Mucosa of rectum (tissue), 2 donors: ENCODE measurements around the gene LHX8.

ENCODE experiments used
- H3K27ac ChIP-seq, 2 donors: one replicate each; pipeline ENCODE4 v1.7.0; 2013; ENCODE audit warnings: inconsistent platforms in 2 of 2, low read depth in 2 of 2, low read length in 2 of 2
- H3K27me3 ChIP-seq, 2 donors: one replicate each; pipeline ENCODE4 v1.7.0; 2013; ENCODE audit warnings: low read length in 2 of 2; ENCODE audit not compliant: control insufficient read depth in 2 of 2, insufficient read depth in 2 of 2
- H3K36me3 ChIP-seq, 2 donors: one replicate each; pipeline ENCODE4 v1.7.0; 2013; ENCODE audit warnings: low read length in 2 of 2; ENCODE audit not compliant: control insufficient read depth in 2 of 2, insufficient read depth in 2 of 2
- H3K4me1 ChIP-seq, 2 donors: one replicate each; pipeline ENCODE4 v1.7.0; 2013; ENCODE audit warnings: low read length in 2 of 2, mild to moderate bottlenecking in 1 of 2; ENCODE audit not compliant: control insufficient read depth in 2 of 2, insufficient read depth in 2 of 2
- H3K4me3 ChIP-seq, 2 donors: one replicate each; pipeline ENCODE4 v1.7.0; 2013; ENCODE audit warnings: low read length in 2 of 2
- H3K9ac ChIP-seq, 2 donors: one replicate each; pipeline ENCODE4 v1.7.0; 2013; ENCODE audit warnings: low read length in 2 of 2, low read depth in 1 of 2, mild to moderate bottlenecking in 1 of 2
- H3K9me3 ChIP-seq, 2 donors: one replicate each; pipeline ENCODE4 v1.7.0; 2013; ENCODE audit warnings: low read length in 2 of 2; ENCODE audit not compliant: control insufficient read depth in 2 of 2
- donor health status: healthy.
- donor health status: Normal muscosa, but diverticular disease.

Gene LHX8

GRCh38 chr1:75124510-75124909, 9.7 kb upstream of the LHX8 start:
- peaks cover 17 to 20% of the 10 kb centered on the region in 2 donors for H3K27me3 ChIP-seq

GRCh38 chr1:75125161-75125726, 8.9 kb upstream of the LHX8 start:
- no peak overlapping the region for H3K9ac ChIP-seq
- peaks cover 25 to 26% of the 10 kb centered on the region in 2 donors for H3K27me3 ChIP-seq
- H3K36me3 ChIP-seq: no peaks in the 10 kb centered on the region
- no peaks in the 10 kb centered on the region for H3K4me1 ChIP-seq
- peaks cover 0 to 3% of the 10 kb centered on the region in 2 donors for H3K9me3 ChIP-seq
- H3K27ac ChIP-seq: no peak overlapping the region
- no peak overlapping the region for H3K4me3 ChIP-seq

More at GRCh38 chr1:75124510-75124909, 9.7 kb upstream of the LHX8 start:
- H3K9ac ChIP-seq: no peak overlapping the region
- H3K4me3 ChIP-seq: no peak overlapping the region
- peaks cover 0 to 3% of the 10 kb centered on the region in 2 donors for H3K9me3 ChIP-seq
- H3K27ac ChIP-seq: no peak overlapping the region
- H3K4me1 ChIP-seq: no peaks in the 10 kb centered on the region
- no peaks in the 10 kb centered on the region for H3K36me3 ChIP-seq

- Histone ChIP-seq H3K27ac (no peak overlapping the region), H3K9me3 (peaks cover 0 to 3% of the 10 kb centered on the region in 2 donors), H3K36me3 (no peaks in the 10 kb centered on the region), H3K4me1 (no peaks in the 10 kb centered on the region), H3K9ac (no peak overlapping the region), H3K4me3 (no peak overlapping the region), H3K27me3 (peaks cover 34 to 41% of the 10 kb centered on the region in 2 donors)
Observed at GRCh38 chr1:75126611-75127101, 7.5 kb upstream of the LHX8 start.

GRCh38 chr1:75127916-75128717, 6.1 kb upstream of the LHX8 start:
- Histone ChIP-seq H3K9ac (no peak overlapping the region), H3K9me3 (peaks cover 0 to 3% of the 10 kb centered on the region in 2 donors), H3K27me3 (peaks cover 44 to 54% of the 10 kb centered on the region in 2 donors), H3K36me3 (no peaks in the 10 kb centered on the region), H3K4me3 (no peak overlapping the region), H3K27ac (no peak overlapping the region), H3K4me1 (no peaks in the 10 kb centered on the region)

GRCh38 chr1:75129660-75129982, 4.6 kb upstream of the LHX8 start:
- Histone ChIP-seq H3K27me3 (peaks cover 56 to 65% of the 10 kb centered on the region in 2 donors), H3K4me3 (no peak overlapping the region), H3K27ac (no peak overlapping the region), H3K4me1 (no peaks in the 10 kb centered on the region), H3K36me3 (no peaks in the 10 kb centered on the region), H3K9me3 (peaks cover 0 to 3% of the 10 kb centered on the region in 2 donors), H3K9ac (no peak overlapping the region)

- H3K9me3 ChIP-seq: peaks cover 0 to 3% of the 10 kb centered on the region in 2 donors
- no peak overlapping the region for H3K4me3 ChIP-seq
- H3K4me1 ChIP-seq: no peaks in the 10 kb centered on the region
- H3K36me3 ChIP-seq: no peaks in the 10 kb centered on the region
- no peak overlapping the region for H3K27ac ChIP-seq
- H3K27me3 ChIP-seq: peaks cover 61 to 67% of the 10 kb centered on the region in 2 donors
- no peak overlapping the region for H3K9ac ChIP-seq
Observed at GRCh38 chr1:75129983-75130789, 4.0 kb upstream of the LHX8 start.

GRCh38 chr1:75130865-75131564, 3.2 kb upstream of the LHX8 start:
- no peaks in the 10 kb centered on the region for H3K4me1 ChIP-seq
- H3K9ac ChIP-seq: no peak overlapping the region
- H3K4me3 ChIP-seq: no peak overlapping the region
- peaks cover 0 to 3% of the 10 kb centered on the region in 2 donors for H3K9me3 ChIP-seq
- H3K27me3 ChIP-seq: peaks cover 70 to 74% of the 10 kb centered on the region in 2 donors
- no peak overlapping the region for H3K27ac ChIP-seq
- no peaks in the 10 kb centered on the region for H3K36me3 ChIP-seq

- Histone ChIP-seq H3K4me3 (no peak overlapping the region), H3K27ac (no peak overlapping the region), H3K27me3 (peaks cover 68 to 77% of the 10 kb centered on the region in 2 donors), H3K4me1 (peaks cover 0 to 2% of the 10 kb centered on the region in 2 donors), H3K9ac (no peak overlapping the region), H3K36me3 (no peaks in the 10 kb centered on the region), H3K9me3 (peaks cover 0 to 3% of the 10 kb centered on the region in 2 donors)
Observed at GRCh38 chr1:75131565-75132241, 2.5 kb upstream of the LHX8 start.

GRCh38 chr1:75132242-75132811, 1.9 kb upstream of the LHX8 start:
- Histone ChIP-seq H3K9me3 (no peaks in the 10 kb centered on the region), H3K9ac (no peak overlapping the region), H3K4me3 (no peak overlapping the region), H3K27ac (no peak overlapping the region), H3K36me3 (no peaks in the 10 kb centered on the region), H3K4me1 (peaks cover 0 to 2% of the 10 kb centered on the region in 2 donors), H3K27me3 (peaks cover 69 to 76% of the 10 kb centered on the region in 2 donors)
